Measurements from ENCODE around the gene FYN. TPM values are rescaled to one million over a fixed set of nuclear protein-coding genes. Genes with fewer than 3 reads are reported as not detected.
A peak's percentile ranks its signal among the peaks of the same experiment; 100 is the strongest.

Gene FYN
- total and polyA plus RNA-seq, 2 of the 8 experiments (the other 6 are each of a cell fraction or from before 2014, with no cell fraction given), result 46.8 to 97.2 TPM

DNA sequence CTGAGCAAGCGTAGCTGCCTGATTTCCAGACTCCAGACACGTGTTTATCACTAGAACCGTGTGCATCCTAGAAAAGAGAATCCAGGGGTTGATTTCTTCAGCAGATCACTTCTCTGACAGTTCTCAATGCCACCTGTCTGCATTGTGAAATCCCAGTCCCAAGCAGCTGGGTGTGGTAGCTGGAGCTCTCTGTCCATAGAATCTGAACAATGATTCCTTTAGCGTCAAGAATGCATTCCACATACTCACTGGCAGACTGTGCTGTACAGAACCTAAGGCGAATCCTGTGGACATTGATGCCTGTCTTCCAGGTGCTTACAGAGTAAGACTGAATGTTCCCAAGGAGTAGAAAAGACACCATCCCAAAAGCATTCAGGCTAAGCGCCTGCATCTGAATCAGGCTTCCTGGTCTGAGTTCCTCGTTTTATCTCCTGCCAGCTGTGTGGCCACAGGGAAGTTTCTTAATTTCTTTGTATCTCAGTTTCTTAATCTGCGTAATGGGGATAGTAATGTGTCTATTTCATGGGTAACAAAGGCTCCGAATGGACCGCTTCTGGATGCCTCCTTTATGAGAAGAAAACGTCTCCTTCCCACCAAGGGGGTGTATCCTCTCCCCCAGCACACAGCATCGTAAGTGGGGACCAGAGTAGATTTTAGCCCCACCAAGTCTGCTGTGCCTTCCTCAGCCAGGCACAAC is 257.2 kb downstream of the FYN start:
- H4K20me1 ChIP-seq (replicated peaks in 1 of 2; ENCODE audit: control insufficient read depth in 1 of 2, insufficient read depth in 2 of 2, low read length in 2 of 2), result no peaks in the 10 kb centered on the region
- 0 out of 4 replicates have a peak overlapping the region, but pooled peaks of 1 of the 2 experiments have one; percentile 42 for H3K4me2 ChIP-seq (ENCODE audit: insufficient read depth in 1 of 2, low read depth in 2 of 2, low read length in 2 of 2)
- no peak overlapping the region for H2BK15ac ChIP-seq (ENCODE audit: low read length)
- H4K5ac ChIP-seq (ENCODE audit: insufficient read length, low read depth, low read length), result no peak overlapping the region
- peaks cover 0 to 2% of the 10 kb centered on the region in 2 experiments; a peak in 1 of 4 replicates for H3K9me3 ChIP-seq (ENCODE audit: insufficient read depth in 2 of 2, low read depth in 1 of 2, low read length in 1 of 2)
- H4K91ac ChIP-seq (replicated peaks; ENCODE audit: insufficient read length, low read length), result no peak overlapping the region
- no peak overlapping the region for H2BK5ac ChIP-seq (ENCODE audit: low read depth, low read length)
- no peak overlapping the region for H3K9ac ChIP-seq (replicated peaks in 1 of 4; ENCODE audit: extremely low read depth in 1 of 4, low read depth in 3 of 4, low read length in 3 of 4)
- H3K18ac ChIP-seq (ENCODE audit: extremely low read depth, low read length), result no peak overlapping the region
- no peaks in the 10 kb centered on the region for H3K36me3 ChIP-seq (ENCODE audit: control insufficient read depth in 2 of 4, insufficient read depth in 4 of 4, low read length in 3 of 4)
- no peak overlapping the region for H3K56ac ChIP-seq (replicated peaks; ENCODE audit: insufficient read length, low read depth, low read length)
- H2BK120ac ChIP-seq (replicated peaks; ENCODE audit: low read depth, low read length), result no peak overlapping the region
- H2BK20ac ChIP-seq (ENCODE audit: low read length), result no peak overlapping the region
- H3K79me1 ChIP-seq (ENCODE audit: low read depth, low read length), result no peaks in the 10 kb centered on the region
- CTCF ChIA-PET (ENCODE audit: partially characterized antibody), result interaction anchor here (0.6 to 2.5 kb wide), 7 partner anchors 9 to 395 kb away, joined by 3 to 9 read pairs (median 3); no protein-coding TSS in a partner anchor
- H2BK12ac ChIP-seq (ENCODE audit: low read depth, low read length), result no peak overlapping the region
- H4K8ac ChIP-seq (ENCODE audit: extremely low read depth, insufficient read depth, low read length), result no peak overlapping the region
- peaks cover 0 to 11% (median 3%) of the 10 kb centered on the region in 4 experiments; a peak in 3 of 7 replicates for H3K4me1 ChIP-seq (replicated peaks in 1 of 4; ENCODE audit: control insufficient read depth in 3 of 4, insufficient read depth in 4 of 4, low read length in 3 of 4)
- H3K27me3 ChIP-seq (replicated peaks in 1 of 4; ENCODE audit: control insufficient read depth in 3 of 4, extremely low read depth in 1 of 4, insufficient read depth in 3 of 4, low read length in 3 of 4), result no peaks in the 10 kb centered on the region
- POLR2A ChIA-PET (ENCODE audit: partially characterized antibody), result interaction anchor here (1.2 to 2.6 kb wide), 2 partner anchors 10 to 35 kb away, joined by 4 to 12 read pairs; partner anchors contain the start of gene TRAF3IP2
- no peak overlapping the region for H3K4me3 ChIP-seq (ENCODE audit: extremely low read depth in 1 of 4, insufficient read depth in 2 of 4, low read depth in 3 of 4, low read length in 4 of 4)
- H3K14ac ChIP-seq (ENCODE audit: insufficient read length), result no peak overlapping the region
- DNase-seq (ENCODE audit: low read depth in 1 of 2, low spot score in 2 of 2) (no peak), FAIRE-seq (no peak)
- H3K23me2 ChIP-seq (ENCODE audit: low read depth, low read length), result peaks cover 2% of the 10 kb centered on the region; the same call in 1 of the 2 replicates
- no peak overlapping the region for H3K23ac ChIP-seq (ENCODE audit: insufficient read length)
- peak overlapping the region; percentile 91; the same call in 1 of the 2 replicates for H2AFZ ChIP-seq (ENCODE audit: low read length)
- H3K27ac ChIP-seq (ENCODE audit: low read depth, low read length), result no peak overlapping the region
- H3K79me2 ChIP-seq (ENCODE audit: control insufficient read depth in 1 of 2, insufficient read depth in 2 of 2, low read length in 2 of 2), result no peaks in the 10 kb centered on the region
- H3K4ac ChIP-seq (replicated peaks; ENCODE audit: insufficient read length, low read depth, low read length), result peak overlapping the region; percentile 39
- TF ChIP-seq EZH2 (IDR thresholded peaks at IDR 0.05; ENCODE audit: low read depth, low read length, severe bottlenecking) (no peak), EGR1 (IDR thresholded peaks at IDR 0.05; ENCODE audit: borderline replicate concordance, low read depth, low read length) (no peak)
- H2AK5ac ChIP-seq (ENCODE audit: low read depth, low read length), result no peak overlapping the region
- WGBS, 2 experiments (ENCODE audit: extremely low coverage in 1 of 2, insufficient coverage in 1 of 2, insufficient read length in 1 of 2, insufficient replicate concordance in 2 of 2, low coverage in 1 of 2, low lambda C conversion rate in 2 of 2, missing lambda C conversion rate in 1 of 2), result 87% methylated on average over 12 of the region's 12 CpGs; no CpG with 5 or more reads in 1 of the 2 experiments
